GM23248 (cell line): ENCODE data around the gene HIVEP3. TPM values are rescaled to one million over a fixed set of nuclear protein-coding genes. Genes with fewer than 3 reads are reported as not detected.

Experiments used
- DNase-seq: peaks from one replicate; pipeline ENCODE4 v3.0.0-alpha.2; 2015
- H2AFZ ChIP-seq: fragments of 200-600 bp; sonication (generic); 2 replicates; pipeline ENCODE4 v1.6.1; 2016; ENCODE audit warnings: antibody characterized with exemption
- H3F3A ChIP-seq: fragments of 200-600 bp; sonication (generic); 2 replicates; pipeline ENCODE4 v1.6.1; 2016; ENCODE audit warnings: mild to moderate bottlenecking, antibody characterized with exemption, mixed run types; ENCODE audit not compliant: insufficient read depth
- H3K27ac ChIP-seq: fragments of 200-600 bp; sonication (generic); 2 replicates; pipeline ENCODE4 v1.5.1; 2016; ENCODE audit warnings: mild to moderate bottlenecking
- H3K27me3 ChIP-seq: fragments of 200-600 bp; sonication (generic); replicated peaks from 2 replicates; pipeline ENCODE4 v1.6.1; 2016; ENCODE audit warnings: mild to moderate bottlenecking; ENCODE audit not compliant: insufficient read depth
- H3K36me3 ChIP-seq: fragments of 200-600 bp; sonication (generic); 2 replicates; pipeline ENCODE4 v1.6.1; 2016; ENCODE audit warnings: low read depth, mild to moderate bottlenecking
- H3K4me1 ChIP-seq: fragments of 200-600 bp; sonication (generic); 2 replicates; pipeline ENCODE4 v1.6.1; 2016; ENCODE audit warnings: mild to moderate bottlenecking; ENCODE audit not compliant: insufficient read depth
- H3K4me2 ChIP-seq: fragments of 200-600 bp; sonication (generic); one replicate; pipeline ENCODE4 v1.6.1; 2016; ENCODE audit warnings: mild to moderate bottlenecking; ENCODE audit not compliant: unreplicated experiment
- H3K4me3 ChIP-seq: fragments of 200-600 bp; sonication (generic); 2 replicates; pipeline ENCODE4 v1.5.1; 2016; ENCODE audit warnings: mild to moderate bottlenecking
- H3K79me2 ChIP-seq: fragments of 200-600 bp; sonication (generic); 2 replicates; pipeline ENCODE4 v1.6.1; 2016; ENCODE audit warnings: mild to moderate bottlenecking; ENCODE audit not compliant: insufficient read depth
- H3K9ac ChIP-seq: fragments of 200-600 bp; sonication (generic); 2 replicates; pipeline ENCODE4 v1.6.1; 2016; ENCODE audit warnings: mild to moderate bottlenecking
- H3K9me2 ChIP-seq: fragments of 200-600 bp; sonication (generic); 2 replicates; pipeline ENCODE4 v1.6.1; 2016; ENCODE audit warnings: mixed run types, mild to moderate bottlenecking, moderate library complexity; ENCODE audit not compliant: insufficient read depth
- H3K9me3 ChIP-seq: fragments of 200-600 bp; sonication (generic); one replicate; pipeline ENCODE4 v1.6.1; 2017; ENCODE audit warnings: low read depth
- H4K20me1 ChIP-seq: fragments of 200-600 bp; sonication (generic); 2 replicates; pipeline ENCODE4 v1.6.0; 2016; ENCODE audit not compliant: insufficient read depth
- EZH2 ChIP-seq: fragments of 200-600 bp; sonication (generic); IDR thresholded peaks from 2 replicates; pipeline ENCODE4 v1.6.1; 2018; ENCODE audit warnings: antibody characterized with exemption, mild to moderate bottlenecking; ENCODE audit not compliant: insufficient read depth, poor library complexity, severe bottlenecking
- EZH2phosphoT487 ChIP-seq: fragments of 200-600 bp; sonication (generic); IDR thresholded peaks from 2 replicates; pipeline ENCODE4 v1.6.1; 2018; ENCODE audit warnings: antibody characterized with exemption, moderate library complexity, mild to moderate bottlenecking, low read depth; ENCODE audit not compliant: insufficient read depth
- WGBS, 2 experiments: methylation state at CpG; one replicate each; pipeline ENCODE4 v1.1.6; 2015 to 2017; ENCODE audit warnings: low lambda C conversion rate in 2 of 2, low coverage in 1 of 2; ENCODE audit errors: missing lambda C conversion rate in 2 of 2; 5-methylcytosine and 5-hydroxymethylcytosine counted together
- in situ Hi-C: fragments of 300-500 bp; cut with MboI; formaldehyde crosslinking; loops from 2 replicates; pipeline ENCODE4 v1.15.0; 2020
- polyA plus RNA-seq: library from polyadenylated mRNA; unstranded; fragments of >200 nt; fragmentation: Nextera tagmentation; extraction: Ambion mirVana; gene quantifications from 2 replicates; pipeline ENCODE4 v1.2.1, GENCODE V29; 2016
- total RNA-seq: library from RNA; depleted of rRNA; stranded (reverse); fragments of >200 nt; shearing (Covaris generic); gene quantifications from 2 replicates; pipeline ENCODE4 v1.2.3, GENCODE V29; 2014

The HIVEP3 gene
- total and polyA plus RNA-seq, 2 experiments from 2014 or later = 1.7 to 7.2 TPM

DNA sequence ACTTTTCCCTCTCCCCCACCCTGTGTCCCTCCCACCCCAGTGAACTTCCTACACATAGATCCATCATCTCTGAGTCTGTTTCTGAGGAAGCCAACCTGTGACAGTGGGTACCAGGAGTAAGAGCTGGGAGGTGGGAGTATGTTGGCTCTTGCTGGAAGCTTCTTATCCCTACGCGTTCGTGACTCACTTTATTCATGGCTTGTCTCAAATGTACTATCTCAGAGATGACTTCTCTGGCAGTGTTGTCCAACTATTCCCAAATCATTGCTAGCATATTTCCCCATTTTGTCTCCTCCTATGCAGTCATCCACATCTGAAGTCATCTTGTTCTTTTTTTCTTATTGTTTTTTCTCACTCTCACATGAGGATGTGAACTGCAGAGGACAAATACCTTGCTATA is 88.0 kb downstream of the HIVEP3 start:
- Histone ChIP-seq H3K9me3 (no peaks in the 10 kb centered on the region), H3K4me1 (peaks cover 7% of the 10 kb centered on the region; the same call in 1 of the 2 replicates), H3K4me3 (no peak overlapping the region), H4K20me1 (no peaks in the 10 kb centered on the region), H3K79me2 (no peaks in the 10 kb centered on the region), H3K27me3 (no peaks in the 10 kb centered on the region), H2AFZ (no peak overlapping the region), H3K4me2 (no peak overlapping the region), H3K36me3 (no peaks in the 10 kb centered on the region), H3K9me2 (no peaks in the 10 kb centered on the region), H3K27ac (no peak overlapping the region), H3K9ac (no peak overlapping the region), H3F3A (peaks cover 14% of the 10 kb centered on the region)
- in situ Hi-C loops = no loop called here
- no peak for TF ChIP-seq EZH2phosphoT487
- TF ChIP-seq EZH2 = no peak
- WGBS, 2 experiments = 73 to 88% methylated on average over 3 of the region's 3 CpGs
- peak; percentile 56 for DNase-seq

DNA sequence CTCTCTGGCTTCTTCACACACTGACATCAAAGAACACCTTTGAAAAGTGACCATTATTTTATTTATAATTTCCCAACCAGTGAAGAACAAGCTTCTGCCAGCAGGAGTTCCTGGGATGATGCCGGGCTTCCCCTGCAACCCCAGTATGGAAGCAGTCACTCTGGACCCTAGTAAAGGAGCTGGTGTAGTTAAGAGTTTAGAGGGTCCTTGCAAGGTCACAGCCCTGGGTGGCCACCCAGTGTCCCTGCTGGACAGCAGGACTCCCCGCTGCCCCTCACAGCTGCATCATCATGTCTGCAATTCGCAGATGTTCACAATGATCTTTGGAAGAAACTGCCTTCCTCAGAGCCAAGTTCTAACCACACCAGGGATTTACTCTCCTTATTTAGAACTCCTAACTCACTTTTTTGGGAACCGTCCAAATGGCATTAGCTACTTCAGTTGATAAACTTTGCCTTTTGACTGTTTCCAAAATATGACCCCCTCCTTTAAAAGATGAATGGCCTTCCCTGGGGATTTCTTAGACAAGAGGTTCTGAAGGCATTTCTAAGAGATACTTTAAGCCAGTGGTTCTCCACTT is 90.6 kb downstream of the HIVEP3 start:
- Histone ChIP-seq H3K9me3 (no peaks in the 10 kb centered on the region), H3F3A (peaks cover 14% of the 10 kb centered on the region; the same call in 1 of the 2 replicates), H2AFZ (no peak overlapping the region), H3K9me2 (no peaks in the 10 kb centered on the region), H4K20me1 (no peaks in the 10 kb centered on the region), H3K4me1 (peaks cover 16% of the 10 kb centered on the region; the same call in 1 of the 2 replicates), H3K27ac (no peak overlapping the region), H3K9ac (no peak overlapping the region), H3K79me2 (no peaks in the 10 kb centered on the region), H3K4me3 (no peak overlapping the region), H3K27me3 (no peaks in the 10 kb centered on the region), H3K4me2 (no peak overlapping the region), H3K36me3 (no peaks in the 10 kb centered on the region)
- no peak for DNase-seq
- 23 to 34% methylated on average over 4 of the region's 4 CpGs for WGBS, 2 experiments
- no peak for TF ChIP-seq EZH2phosphoT487
- no peak for TF ChIP-seq EZH2
- in situ Hi-C loops = no loop called here

- Histone ChIP-seq H3K9me3 (no peaks in the 10 kb centered on the region), H3K4me1 (peaks cover 9% of the 10 kb centered on the region; the same call in 1 of the 2 replicates), H3K9me2 (no peaks in the 10 kb centered on the region), H3K4me3 (no peak overlapping the region), H3K27me3 (no peaks in the 10 kb centered on the region), H3K9ac (no peak overlapping the region), H3K4me2 (peak overlapping the region; percentile 28), H3K79me2 (no peaks in the 10 kb centered on the region), H3K36me3 (no peaks in the 10 kb centered on the region), H3K27ac (no peak overlapping the region), H2AFZ (no peak overlapping the region), H3F3A (no peaks in the 10 kb centered on the region), H4K20me1 (no peaks in the 10 kb centered on the region)
- TF ChIP-seq EZH2phosphoT487 (no peak), EZH2 (no peak)
- in situ Hi-C loops = no loop called here
- WGBS, 2 experiments = 33 to 35% methylated on average over 4 of the region's 4 CpGs
- peak; percentile 44 for DNase-seq
These were observed 95.3 kb downstream of the HIVEP3 start for GRCh38 chr1:41823471-41823870.

- Histone ChIP-seq H3K27me3 (no peaks in the 10 kb centered on the region), H3F3A (no peaks in the 10 kb centered on the region)
- in situ Hi-C loops = no loop called here
These were observed 95.9 kb downstream of the HIVEP3 start for GRCh38 chr1:41822866-41823265.

GRCh38 chr1:41819843-41820242 is 98.9 kb downstream of the HIVEP3 start:
- TF ChIP-seq EZH2phosphoT487 (no peak), EZH2 (no peak)
- no peak overlapping the region for H3K4me2 ChIP-seq
- H3F3A ChIP-seq = no peaks in the 10 kb centered on the region; the same call in 1 of the 2 replicates
- H4K20me1 ChIP-seq = no peaks in the 10 kb centered on the region
- no peaks in the 10 kb centered on the region for H3K79me2 ChIP-seq
- H3K27me3 ChIP-seq = no peaks in the 10 kb centered on the region
- H3K27ac ChIP-seq = no peak overlapping the region
- DNase-seq = no peak
- H3K9ac ChIP-seq = no peak overlapping the region
- H3K4me3 ChIP-seq = no peak overlapping the region
- no peaks in the 10 kb centered on the region for H3K9me2 ChIP-seq
- no peak overlapping the region for H2AFZ ChIP-seq
- H3K9me3 ChIP-seq = no peaks in the 10 kb centered on the region
- peaks cover 9% of the 10 kb centered on the region; the same call in 1 of the 2 replicates for H3K4me1 ChIP-seq
- no peaks in the 10 kb centered on the region for H3K36me3 ChIP-seq
- WGBS, 2 experiments = 64 to 74% methylated on average over 1 of the region's 1 CpG
- in situ Hi-C loops = no loop called here

More at GRCh38 chr1:41822866-41823265, 95.9 kb downstream of the HIVEP3 start:
- no peak overlapping the region for H3K9ac ChIP-seq
- no peaks in the 10 kb centered on the region for H3K9me2 ChIP-seq
- no peak overlapping the region for H3K4me3 ChIP-seq
- H3K4me1 ChIP-seq = peaks cover 9% of the 10 kb centered on the region; the same call in 1 of the 2 replicates
- H3K27ac ChIP-seq = no peak overlapping the region
- H3K79me2 ChIP-seq = no peaks in the 10 kb centered on the region
- no peak for DNase-seq
- H3K9me3 ChIP-seq = no peaks in the 10 kb centered on the region
- no peaks in the 10 kb centered on the region for H4K20me1 ChIP-seq
- TF ChIP-seq EZH2 (no peak), EZH2phosphoT487 (no peak)
- no peak overlapping the region for H3K4me2 ChIP-seq
- WGBS, 2 experiments = 74 to 76% methylated on average over 3 of the region's 3 CpGs
- H2AFZ ChIP-seq = no peak overlapping the region
- no peaks in the 10 kb centered on the region for H3K36me3 ChIP-seq
